GM19043 (cell line): ENCODE measurements around the gene TTC16.

Experiments
- ATAC-seq: cut with Tn5 transposase; IDR thresholded peaks from one replicate; pipeline ENCODE4 v1.9.1; 2021; ENCODE audit warnings: low read depth; ENCODE audit not compliant: unreplicated experiment

Gene TTC16

DNA sequence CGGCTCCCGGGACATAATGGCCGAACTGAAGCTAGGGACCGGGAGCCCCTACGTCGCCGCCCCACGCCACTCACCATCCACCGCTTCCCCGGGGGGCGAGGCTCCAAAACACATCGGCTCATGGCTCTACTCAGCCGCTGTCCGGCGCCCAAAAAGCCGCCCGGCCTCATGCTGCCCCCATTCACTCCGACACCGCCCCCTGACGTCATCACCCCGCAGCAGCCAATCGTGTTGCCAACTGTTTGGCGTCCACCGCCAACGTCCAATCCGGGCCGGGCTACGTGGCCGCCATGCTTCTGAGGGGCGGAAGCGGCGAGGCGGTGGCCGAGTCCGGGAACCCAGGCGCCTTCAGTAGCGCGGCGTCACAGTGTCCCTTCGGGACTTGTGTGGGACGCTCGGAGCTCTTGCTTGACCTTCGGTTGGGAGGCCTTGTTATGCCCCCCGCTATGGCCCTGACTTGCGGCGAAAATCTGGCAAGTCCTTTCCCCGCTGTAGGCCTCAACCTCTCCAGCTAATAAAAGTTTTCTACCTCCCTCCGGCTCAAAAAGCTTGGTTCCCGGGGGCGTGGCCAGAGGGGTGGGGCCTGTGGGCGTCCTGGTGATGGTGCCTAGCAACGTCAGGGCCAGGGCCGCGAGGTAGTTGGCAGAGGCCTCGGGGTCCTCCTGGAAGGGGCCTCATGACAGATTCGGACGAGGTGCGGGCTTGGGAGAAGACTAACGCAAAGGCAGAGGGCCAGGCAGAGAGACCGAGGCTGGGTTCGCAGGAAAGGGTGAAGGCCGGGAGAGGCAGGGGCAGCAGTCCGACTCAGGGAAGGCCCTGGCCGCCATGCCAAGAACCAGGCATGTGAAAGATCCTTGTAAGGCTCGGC lies at the start of gene TTC16, which contains the start of gene PTRH1:
TSS of gene TTC16 (plus strand) at position 610 of the 868 bp plus-strand sequence. CDS start at position 677, 67 bp downstream.
TSS of gene PTRH1 (minus strand) at position 194 of the 868 bp plus-strand sequence. CDS start at position 170, 24 bp downstream.
- peak; percentile 95 for ATAC-seq

DNA sequence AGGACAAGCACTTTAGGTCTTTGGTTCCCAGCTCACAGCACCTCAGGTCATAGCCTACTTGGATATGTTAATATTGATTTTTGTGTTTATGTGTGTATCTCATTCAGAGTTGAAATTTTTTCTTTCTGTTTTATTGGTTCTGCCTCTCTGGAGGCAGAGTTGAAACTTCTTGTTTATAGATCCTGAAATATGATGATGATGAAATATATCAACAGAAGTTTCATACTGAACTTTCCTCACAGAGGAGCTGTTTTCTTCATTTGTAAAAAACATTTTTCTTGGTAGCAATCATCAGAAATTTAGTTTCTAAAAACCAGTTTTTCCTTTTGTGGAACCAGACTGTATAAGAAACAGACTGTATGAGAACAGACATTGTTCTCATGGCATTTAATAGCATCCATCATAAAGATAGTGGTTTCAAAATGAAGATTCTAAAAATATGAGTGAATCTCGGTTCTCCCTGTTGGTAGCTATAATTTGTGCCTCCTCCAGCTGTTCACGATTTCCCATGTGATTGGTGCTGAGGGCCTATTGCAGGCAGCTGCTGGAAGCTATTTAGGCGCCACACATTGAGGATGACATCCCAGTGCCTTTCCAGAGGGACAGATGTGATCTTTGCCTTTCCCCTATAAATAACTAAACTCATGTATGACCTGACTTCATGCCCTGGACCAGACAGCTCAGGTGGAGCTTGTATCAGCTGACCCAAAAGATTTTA lies 48.6 kb upstream of the TTC16 start:
- ATAC-seq: no peak

DNA sequence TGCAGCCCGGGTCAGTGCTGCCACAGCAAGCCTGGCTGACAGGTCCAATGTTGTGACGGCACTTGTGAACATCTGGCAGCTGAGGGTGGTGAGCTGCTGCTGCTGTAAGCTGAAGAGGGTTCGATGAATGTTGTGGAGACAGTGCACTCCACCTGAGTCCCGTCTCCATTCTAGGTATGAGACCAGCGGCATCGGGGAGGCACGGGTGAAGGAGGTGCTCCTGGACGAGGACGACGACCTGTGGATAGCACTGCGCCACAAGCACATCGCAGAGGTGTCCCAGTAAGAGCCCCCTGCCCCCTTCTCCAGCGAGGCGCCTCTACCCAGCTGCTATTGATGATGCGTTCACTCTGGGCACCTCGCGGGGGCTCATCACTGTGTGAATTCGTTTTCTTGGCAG lies 48.0 kb upstream of the TTC16 start:
- no peak for ATAC-seq

GRCh38 chr9:127673234-127673633 lies 42.6 kb upstream of the TTC16 start:
- ATAC-seq: no peak

- ATAC-seq: no peak
Observed at GRCh38 chr9:127676638-127677037, 39.2 kb upstream of the TTC16 start.

DNA sequence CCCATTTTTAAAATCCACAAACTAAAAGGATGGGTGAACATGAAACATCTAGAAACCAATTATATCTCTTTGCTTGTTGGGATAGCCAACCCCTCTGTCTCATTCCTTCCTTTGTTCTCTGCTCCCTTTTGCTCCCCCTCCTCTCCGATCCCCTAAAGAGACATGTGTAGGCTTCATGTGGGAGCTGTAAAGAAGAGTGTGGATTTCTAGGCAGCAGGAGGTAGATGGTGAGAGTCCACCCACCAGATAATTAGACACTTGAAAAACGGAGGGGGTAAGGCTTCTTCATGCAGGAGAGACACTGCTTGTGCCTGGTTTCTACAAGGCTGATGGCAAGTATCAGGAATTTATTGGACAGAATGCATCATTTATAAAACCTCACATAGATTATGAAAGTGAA lies 36.4 kb upstream of the TTC16 start:
- ATAC-seq: no peak

DNA sequence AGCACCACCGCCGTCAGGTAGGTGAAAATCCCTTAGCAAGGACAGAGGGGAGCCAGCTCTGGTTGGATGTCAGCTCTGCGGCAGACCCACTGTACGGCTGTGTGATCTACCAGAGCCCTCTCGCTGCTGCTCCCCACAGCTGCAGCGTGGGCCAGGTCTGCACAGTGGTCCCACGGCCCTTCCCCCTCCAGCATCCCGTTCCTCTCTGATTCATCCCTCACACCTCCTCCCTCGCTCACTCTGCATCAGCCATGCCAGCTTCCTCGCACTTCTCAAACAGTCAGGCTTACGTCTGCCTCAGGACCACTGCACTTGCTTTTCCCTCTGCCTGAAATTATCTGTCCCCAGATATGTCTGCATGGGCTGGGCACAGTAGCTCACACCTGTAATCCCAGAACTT lies 35.7 kb upstream of the TTC16 start:
- ATAC-seq: no peak

DNA sequence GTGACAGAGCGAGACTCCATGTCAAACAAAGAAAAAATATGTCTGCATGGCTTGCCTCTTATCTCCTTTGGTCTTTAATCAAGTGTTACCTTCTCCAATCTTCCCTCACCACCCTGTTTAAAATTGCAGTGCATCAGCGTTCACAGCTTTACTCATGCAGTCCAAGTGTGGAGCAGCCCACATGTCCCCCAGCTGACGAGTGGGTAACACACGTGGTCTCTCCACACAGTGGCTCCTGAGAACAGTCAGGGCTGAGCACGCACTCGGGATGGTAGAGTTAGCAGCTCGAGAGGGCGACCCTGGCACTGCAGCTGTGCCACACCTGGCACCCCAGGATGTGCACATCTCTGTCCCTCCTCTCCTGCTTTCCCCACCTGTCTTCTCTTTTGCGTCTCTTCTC lies 35.0 kb upstream of the TTC16 start:
- ATAC-seq: no peak

GRCh38 chr9:127682351-127683136 lies 33.3 kb upstream of the TTC16 start:
- ATAC-seq: no peak

DNA sequence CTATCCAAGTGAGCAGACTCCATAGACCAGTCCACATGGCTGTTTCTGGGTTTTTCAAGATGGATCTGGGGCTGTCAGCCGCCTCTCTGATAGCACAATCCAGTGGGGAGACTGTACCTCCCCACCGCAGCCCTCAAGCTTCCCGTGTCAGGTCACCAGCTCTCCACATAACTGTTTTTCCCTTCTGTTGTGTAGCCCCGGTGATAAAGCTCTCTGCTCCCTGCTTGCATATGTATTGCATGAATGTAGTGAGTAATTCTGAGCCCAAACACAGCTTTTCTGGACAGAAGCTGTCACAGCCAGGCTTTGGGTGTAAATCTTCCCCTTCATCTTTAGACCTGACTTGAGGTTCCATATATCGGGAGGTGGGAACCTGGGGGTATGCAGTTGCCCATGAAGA lies 32.2 kb upstream of the TTC16 start:
- ATAC-seq: no peak

DNA sequence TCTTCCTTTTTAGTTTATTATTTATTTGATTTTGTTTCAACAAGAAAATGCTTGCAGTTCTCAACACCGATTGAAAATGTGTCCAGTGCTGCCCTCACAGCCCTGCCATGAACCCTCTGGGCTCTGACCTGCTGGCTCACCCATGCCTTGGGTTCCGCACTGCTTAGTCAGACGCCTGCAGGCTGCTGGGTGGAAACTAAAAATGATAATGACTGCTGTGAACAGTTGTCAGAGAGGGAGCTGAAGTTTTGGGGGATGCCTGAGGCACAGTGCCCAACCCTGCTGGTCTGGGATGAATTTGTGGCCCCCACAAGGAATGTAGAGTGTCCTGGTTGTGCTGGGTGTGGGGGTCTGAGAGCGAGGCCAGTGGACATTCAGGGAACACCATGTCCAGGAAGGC lies 31.3 kb upstream of the TTC16 start:
- no peak for ATAC-seq

GRCh38 chr9:127686461-127687393 lies 29.2 kb upstream of the TTC16 start:
- no peak for ATAC-seq

- ATAC-seq: no peak
Observed at GRCh38 chr9:127689329-127690000, 26.4 kb upstream of the TTC16 start.

- ATAC-seq: no peak
Observed at GRCh38 chr9:127690735-127691134, 25.1 kb upstream of the TTC16 start.

GRCh38 chr9:127692071-127692470 lies 23.8 kb upstream of the TTC16 start:
- no peak for ATAC-seq

- no peak for ATAC-seq
Observed at GRCh38 chr9:127693143-127693542, 22.7 kb upstream of the TTC16 start.

DNA sequence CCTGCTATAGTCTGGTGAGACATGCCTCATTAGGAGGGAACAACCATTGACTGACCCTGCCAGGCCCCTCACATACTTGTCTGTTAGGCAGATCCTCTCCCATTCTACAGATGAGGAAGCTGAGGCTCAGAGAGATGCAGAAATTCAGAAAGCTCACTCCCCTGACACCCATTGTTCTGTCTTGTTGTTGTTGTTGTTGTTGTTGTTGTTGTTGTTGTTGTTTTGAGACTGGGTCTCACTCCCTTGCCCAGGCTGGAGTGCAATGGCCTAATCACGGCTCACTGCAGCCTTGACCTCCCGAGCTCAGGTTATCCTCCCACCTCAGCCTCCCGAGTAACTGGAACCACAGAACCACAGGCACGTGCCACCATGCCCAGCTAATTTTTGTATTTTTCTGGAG lies 22.2 kb upstream of the TTC16 start:
- ATAC-seq: no peak

GRCh38 chr9:127694890-127695720 lies 20.8 kb upstream of the TTC16 start:
- no peak for ATAC-seq
